Endothelial cell of umbilical vein (primary cell): Measurements from ENCODE around the gene CERK. TPM values are rescaled to one million over a fixed set of nuclear protein-coding genes. Genes with fewer than 3 reads are reported as not detected.

ENCODE experiments used
- BruUV-seq: library from RNA; stranded (reverse); fragments of 400-500 nt; replicated peaks from 2 replicates; lab custom pipeline; 2021; lab: Mats Ljungman, UMichigan
- CTCF ChIA-PET: fragments of 300-600, 350-600 bp; sonication (Branson Sonifier 250); formaldehyde crosslinking; loops from one replicate; lab custom pipeline; 2021; ENCODE audit warnings: antibody characterized with exemption, inconsistent platforms; lab: Charles Lee
- POLR2A ChIA-PET: fragments of 300-600, 350-600 bp; sonication (Branson Sonifier 250); formaldehyde crosslinking; loops from one replicate; lab custom pipeline; 2021; ENCODE audit warnings: antibody characterized with exemption, inconsistent platforms; lab: Charles Lee
- DNase-seq: peaks from one replicate; pipeline ENCODE4 v3.0.0-alpha.2; 2011; ENCODE audit warnings: low read depth, low spot score
- FAIRE-seq: peaks from 2 replicates; lab custom pipeline; 2011; peaks lifted over from hg19 to GRCh38; lab: Jason Lieb, UNC
- H2AFZ ChIP-seq: 2 replicates; pipeline ENCODE4 v1.6.0; 2012; ENCODE audit warnings: low read depth, low read length, control low read depth, inconsistent platforms
- H3K27ac ChIP-seq: 2 replicates; pipeline ENCODE4 v1.5.1; 2011; ENCODE audit warnings: low read depth, mild to moderate bottlenecking, control low read depth, low read length, moderate library complexity; ENCODE audit not compliant: insufficient read depth
- H3K27me3 ChIP-seq, 2 experiments: 2 replicates each; pipeline versions ENCODE4 v1.6.0 to v1.6.1; 2011; ENCODE audit warnings: low read length in 2 of 2, mixed read lengths in 1 of 2; ENCODE audit not compliant: control insufficient read depth in 2 of 2, insufficient read depth in 2 of 2
- H3K36me3 ChIP-seq, 2 experiments: 2 replicates in 1 of 2; 3 replicates in 1 of 2; pipeline ENCODE4 v1.5.1; 2011; ENCODE audit warnings: low read length in 2 of 2, mild to moderate bottlenecking in 1 of 2, moderate library complexity in 1 of 2; ENCODE audit not compliant: control insufficient read depth in 2 of 2, insufficient read depth in 2 of 2; ENCODE audit errors: extremely low read depth in 1 of 2
- H3K4me1 ChIP-seq: 3 replicates; pipeline ENCODE4 v1.5.1; 2011; ENCODE audit warnings: mild to moderate bottlenecking, low read length; ENCODE audit not compliant: control insufficient read depth, insufficient read depth; ENCODE audit errors: extremely low read depth
- H3K4me2 ChIP-seq: 2 replicates; pipeline ENCODE4 v1.6.1; 2011; ENCODE audit warnings: low read length, control low read depth, mixed read lengths; ENCODE audit not compliant: insufficient read depth
- H3K4me3 ChIP-seq, 3 experiments: fragments of 200-600 bp in 1 of 3; sonication (generic), shearing (Covaris generic) in 1 of 3; replicated peaks in 1 of 3; 2 replicates each; pipeline ENCODE4 v1.5.1; 2011 to 2016; ENCODE audit warnings: control low read depth in 3 of 3, low read length in 3 of 3, mild to moderate bottlenecking in 2 of 3, inconsistent platforms in 1 of 3, low read depth in 1 of 3, moderate library complexity in 1 of 3; ENCODE audit not compliant: insufficient read depth in 1 of 3
- H3K79me2 ChIP-seq: 2 replicates; pipeline ENCODE4 v1.6.0; 2012; ENCODE audit warnings: low read length, inconsistent platforms; ENCODE audit not compliant: control insufficient read depth, insufficient read depth
- H3K9ac ChIP-seq: replicated peaks from 2 replicates; pipeline ENCODE3; 2011; ENCODE audit warnings: low read length, control low read depth; ENCODE audit not compliant: insufficient read depth; ENCODE audit errors: extremely low read depth
- H3K9me1 ChIP-seq: replicated peaks from 3 replicates; pipeline ENCODE4 v1.6.0; 2011; ENCODE audit warnings: mild to moderate bottlenecking, low read length; ENCODE audit not compliant: control insufficient read depth, insufficient read depth; ENCODE audit errors: extremely low read depth
- H3K9me3 ChIP-seq: replicated peaks from 2 replicates; pipeline ENCODE4 v1.5.1; 2012; ENCODE audit warnings: low read length, inconsistent platforms; ENCODE audit not compliant: control insufficient read depth, insufficient read depth
- H4K20me1 ChIP-seq: replicated peaks from 2 replicates; pipeline ENCODE3; 2011; ENCODE audit warnings: mild to moderate bottlenecking, low read length; ENCODE audit not compliant: control insufficient read depth, insufficient read depth; ENCODE audit errors: extremely low read depth
- CTCF ChIP-seq, 2 donors: IDR thresholded peaks; 1 replicate in 1 of 2; 2 replicates in 1 of 2; pipeline ENCODE4 v1.5.1; 2011; ENCODE audit warnings: low read length in 2 of 2, mild to moderate bottlenecking in 2 of 2, moderate library complexity in 2 of 2, control low read depth in 1 of 2, inconsistent platforms in 1 of 2, low read depth in 1 of 2; ENCODE audit not compliant: insufficient read depth in 1 of 2; ENCODE audit errors: extremely low read depth in 1 of 2
- EZH2 ChIP-seq: IDR thresholded peaks from 2 replicates; pipeline ENCODE4 v1.6.1; 2012; ENCODE audit warnings: borderline replicate concordance, low read depth, mild to moderate bottlenecking, moderate library complexity, low read length, inconsistent platforms; ENCODE audit not compliant: severe bottlenecking
- FOS ChIP-seq: IDR thresholded peaks from 2 replicates; pipeline ENCODE4 v1.6.1; 2011; ENCODE audit warnings: mild to moderate bottlenecking, low read length, moderate library complexity, borderline replicate concordance; ENCODE audit not compliant: insufficient read depth
- GATA2 ChIP-seq: IDR thresholded peaks from 2 replicates; pipeline ENCODE4 v1.7.0; 2011; ENCODE audit warnings: low read depth, mild to moderate bottlenecking, moderate library complexity, mixed read lengths, low read length; ENCODE audit not compliant: insufficient read length, insufficient read depth
- JUN ChIP-seq: IDR thresholded peaks from 2 replicates; pipeline ENCODE4 v1.6.1; 2011; ENCODE audit warnings: borderline replicate concordance, low read depth; ENCODE audit not compliant: insufficient read length, insufficient read depth
- MAX ChIP-seq: IDR thresholded peaks from 2 replicates; pipeline ENCODE4 v1.6.1; 2011; ENCODE audit not compliant: insufficient read depth, insufficient read length
- MYC ChIP-seq: IDR thresholded peaks from one replicate; pipeline ENCODE4 v1.6.1; 2011; ENCODE audit warnings: mild to moderate bottlenecking, low read depth, low read length
- POLR2A ChIP-seq: IDR thresholded peaks from 2 replicates; pipeline ENCODE4 v1.6.1; 2012; ENCODE audit warnings: low read depth, mild to moderate bottlenecking, control low read depth, low read length
- POLR2AphosphoS5 ChIP-seq: IDR thresholded peaks from 2 replicates; pipeline ENCODE4 v1.6.1; 2012; ENCODE audit warnings: low read depth, mild to moderate bottlenecking, control low read depth, low read length, moderate library complexity; ENCODE audit not compliant: insufficient read depth
- dilution Hi-C: fragments of 300-500 bp; cut with MboI; formaldehyde crosslinking; loops from one replicate; pipeline ENCODE4 v1.15.0; 2019; ENCODE audit warnings: low sequenced_read_pairs; ENCODE audit not compliant: extremely low pct_ligation_motif_present
- intact Hi-C: fragments of 100-400 bp; cut with micrococcal nuclease; formaldehyde crosslinking; loops from one replicate; pipeline ENCODE4 v1.10.0; 2022
- polyA plus RNA-seq, 4 experiments: library from polyadenylated mRNA; depleted of rRNA in 3 of 4; stranded (reverse) in 3 of 4; unstranded in 1 of 4; fragments of >200 nt; gene quantifications; 2 replicates each; pipeline versions ENCODE4 v1.2.1 to v1.2.3, GENCODE V29; 2011 to 2012; ENCODE audit warnings: missing spikeins in 1 of 4
- total RNA-seq: library from RNA; stranded (reverse); gene quantifications from 2 replicates; pipeline ENCODE4 v1.2.3, GENCODE V29; 2021

CERK gene
- total and polyA plus RNA-seq, 2 donors (not counting 3 experiments of a cell fraction or from before 2014, with no cell fraction given): 61.1 to 88.0 TPM

GRCh38 chr22:46707827-46708570 lies 30.1 kb downstream of the CERK start:
- intact Hi-C loops (no loop called here), dilution Hi-C loops (no loop called here)
- Histone ChIP-seq H3K4me1 (no peaks in the 10 kb centered on the region), H4K20me1 (no peaks in the 10 kb centered on the region), H3K4me3 (no peak overlapping the region), H3K9me3 (no peaks in the 10 kb centered on the region), H3K79me2 (peaks cover 15% of the 10 kb centered on the region), H3K4me2 (no peak overlapping the region), H3K9me1 (no peaks in the 10 kb centered on the region), H3K36me3 (peaks cover 49 to 71% of the 10 kb centered on the region in 2 experiments), H3K9ac (no peak overlapping the region), H3K27ac (no peak overlapping the region), H2AFZ (no peak overlapping the region), H3K27me3 (no peaks in the 10 kb centered on the region)
- TF ChIP-seq MAX: no peak
- no peak for TF ChIP-seq JUN
- TF ChIP-seq POLR2AphosphoS5: no peak
- no peak for TF ChIP-seq POLR2A
- no peak for TF ChIP-seq EZH2
- TF ChIP-seq GATA2: no peak
- TF ChIP-seq MYC: no peak
- TF ChIP-seq CTCF (IDR thresholded peaks at IDR 0.05; ENCODE audit: extremely low read depth in 1 of 2, insufficient read depth in 1 of 2, low read depth in 1 of 2, low read length in 2 of 2): no peak
- no peak for TF ChIP-seq FOS
- ChIA-PET CTCF (no interaction called here), POLR2A (no interaction called here)
- no TSS peak for BruUV-seq
- FAIRE-seq: no peak
- no peak for DNase-seq
